NCI-H2107 treated with DMSO at 0.1 percent for 48 hours (cell line): ENCODE measurements around the gene CKS1B.
"Not testable (repeated sequence)": the region's sequence is repeated elsewhere in the genome, so short reads cannot be mapped to it uniquely, and the experiment has no call there.

Experiments used
- DNase-seq: peaks from one replicate; lab custom pipeline; 2025; ENCODE audit not compliant: unreplicated experiment; lab: John Stamatoyannopoulos, UW

CKS1B gene

DNA sequence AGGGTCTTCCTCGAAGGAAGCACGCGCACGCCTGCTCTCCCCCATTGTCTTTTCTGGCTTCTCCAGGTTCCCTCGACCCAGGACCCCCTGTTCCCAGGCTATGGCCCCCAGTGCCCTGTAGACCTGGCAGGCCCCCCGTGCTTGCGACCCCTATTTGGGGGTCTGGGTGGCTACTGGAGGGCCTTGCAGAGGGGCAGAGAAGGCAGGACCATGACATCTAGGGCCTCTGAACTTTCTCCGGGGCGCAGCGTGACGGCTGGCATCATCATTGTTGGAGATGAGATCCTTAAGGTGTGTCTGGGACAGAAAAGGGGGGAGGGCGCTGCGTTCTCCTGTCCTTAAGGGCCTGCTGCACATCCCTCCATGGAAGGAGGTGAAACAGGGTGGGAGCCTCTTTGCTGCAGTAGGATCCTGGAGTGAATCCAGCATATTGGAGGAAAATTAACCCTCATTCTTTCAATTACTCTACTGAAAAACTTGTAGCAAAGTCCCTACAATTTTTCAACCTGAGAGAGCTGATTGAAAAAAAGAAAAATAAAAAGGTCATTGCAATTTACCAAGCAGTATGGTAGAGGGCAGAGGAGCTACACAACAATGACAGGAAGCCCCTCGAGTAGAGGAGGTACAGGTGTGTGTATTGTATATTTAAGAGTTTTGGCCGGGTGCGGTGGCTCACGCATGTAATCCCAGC, 9.4 kb downstream of the CKS1B start:
- no peak for DNase-seq

GRCh38 chr1:154986736-154987135, 12.3 kb downstream of the CKS1B start:
- not testable (repeated sequence) for DNase-seq

DNA sequence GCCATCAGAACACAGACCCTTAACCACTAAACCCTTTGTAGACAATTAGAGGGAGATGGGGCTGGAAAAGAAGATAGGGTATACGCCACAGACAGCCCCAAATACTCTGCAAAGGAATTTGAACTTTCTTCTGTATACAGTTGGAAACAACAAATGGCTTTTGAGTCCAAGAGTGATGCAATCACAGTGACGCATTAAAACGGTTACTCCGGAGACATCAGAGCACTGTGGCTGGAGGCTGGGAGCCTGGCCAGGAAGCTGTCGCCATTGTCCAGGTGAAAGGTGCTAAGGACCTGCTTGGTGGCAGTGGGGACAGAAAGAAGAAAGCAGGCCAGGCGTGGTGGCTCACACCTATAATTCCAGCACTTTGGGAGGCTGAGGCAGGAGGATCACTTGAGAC, 12.8 kb downstream of the CKS1B start:
- no peak for DNase-seq

- DNase-seq, result no peak
Observed at GRCh38 chr1:154988058-154988954, 13.8 kb downstream of the CKS1B start.

GRCh38 chr1:154989195-154989860, 14.8 kb downstream of the CKS1B start:
- DNase-seq, result no peak

DNA sequence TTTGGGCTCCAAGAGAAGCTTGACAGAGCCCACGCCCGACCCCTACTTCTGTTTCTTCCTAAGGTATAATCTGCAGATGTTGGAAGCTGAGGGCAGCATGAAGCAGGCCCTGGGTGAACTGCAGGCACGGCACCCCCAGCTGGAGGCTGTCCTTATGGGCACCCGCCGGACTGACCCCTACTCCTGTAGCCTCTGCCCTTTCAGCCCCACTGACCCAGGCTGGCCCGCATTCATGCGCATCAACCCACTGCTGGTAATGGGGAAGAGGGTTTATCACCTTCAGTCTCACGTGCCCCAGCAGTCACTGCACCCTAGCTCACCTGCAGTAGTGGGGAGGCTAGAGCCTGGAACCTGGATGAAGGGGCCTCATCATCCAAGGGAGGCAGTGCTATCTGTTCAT, 15.8 kb downstream of the CKS1B start:
- DNase-seq, result no peak

DNA sequence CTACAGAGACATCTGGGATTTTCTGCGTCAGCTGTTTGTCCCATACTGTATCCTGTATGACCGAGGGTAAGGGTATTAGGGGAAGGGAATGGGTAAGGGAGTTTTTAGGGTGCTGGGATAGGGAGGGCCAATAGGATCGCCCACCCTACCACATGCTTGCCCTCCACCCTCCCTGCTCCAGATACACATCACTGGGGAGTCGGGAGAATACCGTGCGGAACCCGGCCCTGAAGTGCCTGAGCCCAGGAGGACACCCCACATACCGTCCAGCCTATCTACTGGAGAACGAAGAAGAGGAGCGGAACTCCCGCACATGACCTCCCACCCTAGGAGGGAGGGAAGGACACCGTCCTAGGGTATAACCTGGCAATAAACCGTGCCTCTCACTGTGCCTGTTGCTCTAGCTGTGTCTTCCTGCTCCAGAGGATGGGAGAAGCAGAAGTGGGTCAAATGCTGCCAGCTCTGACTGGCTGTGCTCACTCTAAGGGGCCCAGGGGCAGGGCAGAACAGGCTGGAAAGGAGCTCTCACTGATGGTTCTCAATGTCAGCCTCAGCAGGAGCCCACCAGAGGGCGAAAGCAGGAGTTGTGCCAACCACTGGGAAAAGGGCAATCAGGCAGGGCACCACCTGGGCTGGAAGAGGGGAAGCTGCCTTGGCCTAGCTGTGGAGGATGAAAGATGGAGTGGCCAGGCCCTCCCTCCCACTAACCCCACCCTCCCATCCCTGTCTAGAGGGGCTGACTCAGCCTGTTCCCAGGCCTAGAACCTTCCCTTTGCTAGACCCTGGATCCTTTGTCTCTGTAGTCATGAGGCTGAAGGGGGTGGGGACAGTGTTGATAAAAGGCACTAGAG, 18.5 kb downstream of the CKS1B start:
- DNase-seq, result no peak

- no peak for DNase-seq
Observed at GRCh38 chr1:154993572-154994268, 19.2 kb downstream of the CKS1B start, which contains the start of gene LENEP. Gene LENEP (plus strand): TSS chr1:154993586. CDS start chr1:154993608, 22 bp downstream.

DNA sequence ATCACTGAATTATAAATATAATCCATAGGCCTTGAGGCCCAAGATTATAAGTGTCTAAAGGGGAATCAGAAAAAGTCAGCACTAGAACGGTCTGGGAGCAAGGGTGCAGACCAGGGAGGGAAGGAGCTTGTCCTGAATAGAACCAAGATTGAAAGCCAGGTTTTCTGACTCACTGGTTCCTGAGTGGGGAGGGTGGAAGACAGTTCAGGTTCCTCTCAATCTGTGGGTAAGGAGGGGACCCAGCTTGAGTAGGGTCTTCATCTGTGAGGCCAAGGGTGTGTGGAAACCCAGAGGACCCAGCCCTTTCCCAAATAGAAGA, 19.7 kb downstream of the CKS1B start:
- no peak for DNase-seq

GRCh38 chr1:154994591-154994990, 20.1 kb downstream of the CKS1B start:
- no peak for DNase-seq

DNA sequence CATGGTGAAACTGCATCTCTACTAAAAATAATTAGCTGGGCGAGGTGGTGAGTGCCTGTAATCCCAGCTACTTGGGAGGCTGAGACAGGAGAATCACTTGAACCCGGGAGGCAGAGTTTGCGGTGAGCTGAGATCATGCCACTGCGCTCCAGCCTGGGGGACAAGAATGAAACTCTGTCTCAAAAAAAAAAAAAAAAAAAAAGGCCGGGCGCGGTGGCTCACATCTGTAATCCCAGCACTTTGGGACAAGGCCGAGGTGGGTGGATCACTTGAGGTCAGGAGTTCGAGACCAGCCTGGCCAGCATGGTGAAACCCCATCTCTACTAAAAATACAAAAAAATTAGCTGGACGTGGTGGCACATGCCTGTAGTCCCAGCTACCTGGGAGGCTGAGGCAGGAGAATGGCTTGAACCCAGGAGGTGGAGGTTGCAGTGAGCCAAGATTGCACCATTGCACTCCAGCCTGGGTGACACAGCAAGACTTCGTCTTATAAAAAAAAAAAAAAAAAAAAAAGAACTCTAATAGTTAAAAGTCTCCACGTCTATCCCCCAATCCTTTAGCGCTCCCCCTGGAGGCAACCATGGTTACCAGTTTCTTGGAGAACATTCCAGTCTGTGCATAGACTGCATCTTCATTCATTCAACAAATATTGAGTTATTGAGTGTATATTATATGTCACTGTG, 21.0 kb downstream of the CKS1B start:
- peak; percentile 37 for DNase-seq

DNA sequence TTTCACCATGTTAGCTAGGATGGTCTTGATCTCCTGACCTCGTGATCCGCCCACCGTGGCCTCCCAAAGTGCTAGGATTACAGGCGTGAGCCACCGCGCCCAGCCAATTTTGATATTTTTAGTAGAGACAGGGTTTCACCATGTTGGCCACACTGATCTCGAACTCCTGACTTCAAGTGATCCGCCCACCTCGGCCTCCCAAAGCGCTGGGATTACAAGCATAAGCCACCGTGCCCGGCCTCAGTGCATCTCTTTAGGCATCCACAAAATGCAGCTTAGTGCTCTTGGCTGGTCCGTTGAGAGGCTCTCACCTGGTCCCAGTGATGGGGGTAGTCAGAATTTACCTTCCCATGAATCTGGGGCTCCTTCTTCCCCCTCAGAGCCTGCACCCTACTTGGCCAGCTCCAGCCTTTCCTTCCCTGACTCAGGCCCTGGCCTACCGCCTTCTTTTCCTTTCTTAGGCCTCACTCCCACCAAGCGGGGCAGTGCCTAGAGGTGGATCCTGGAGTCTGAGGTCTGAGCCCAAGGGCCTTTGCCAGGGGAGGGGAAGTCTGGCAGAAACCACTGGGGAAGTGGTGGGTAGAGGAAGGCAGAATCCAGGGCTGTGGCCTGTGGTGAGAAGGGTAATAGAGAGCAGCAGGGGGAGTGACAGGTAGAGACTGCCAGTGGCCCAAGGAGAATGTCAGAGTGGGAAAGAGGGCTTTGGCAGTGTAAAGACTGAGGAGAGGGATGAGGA, 22.7 kb downstream of the CKS1B start:
- no peak for DNase-seq

DNA sequence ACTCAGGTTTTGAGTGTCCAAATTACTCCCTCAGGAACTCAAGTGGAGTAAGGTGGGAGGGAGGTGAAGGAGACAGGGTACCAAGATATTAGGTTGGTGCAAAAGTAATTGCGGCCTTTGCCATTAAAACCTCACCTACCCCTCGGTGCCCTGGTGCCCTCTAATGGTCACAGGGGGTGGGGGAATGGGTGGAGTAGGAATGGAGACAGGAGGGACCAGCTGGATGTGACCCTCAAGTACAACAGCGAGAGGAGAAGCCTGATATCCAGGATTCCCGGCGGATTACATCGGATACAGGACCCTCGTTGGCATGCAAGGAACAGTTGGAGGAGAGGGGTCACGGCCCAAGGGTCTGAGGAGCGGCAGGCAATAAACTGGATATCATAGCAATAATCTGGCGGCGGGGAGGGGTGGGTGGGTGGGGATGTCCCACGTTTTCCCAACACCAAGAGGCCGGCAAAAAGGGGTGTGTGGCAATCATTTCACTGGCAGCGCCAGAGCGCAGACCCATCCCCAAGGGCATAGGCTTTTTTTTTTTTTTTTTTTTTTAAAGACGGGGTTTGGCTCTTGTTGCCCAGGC, 23.8 kb downstream of the CKS1B start:
- no peak for DNase-seq

GRCh38 chr1:154998818-154999570, 24.5 kb downstream of the CKS1B start:
- peak; percentile 61 for DNase-seq

DNA sequence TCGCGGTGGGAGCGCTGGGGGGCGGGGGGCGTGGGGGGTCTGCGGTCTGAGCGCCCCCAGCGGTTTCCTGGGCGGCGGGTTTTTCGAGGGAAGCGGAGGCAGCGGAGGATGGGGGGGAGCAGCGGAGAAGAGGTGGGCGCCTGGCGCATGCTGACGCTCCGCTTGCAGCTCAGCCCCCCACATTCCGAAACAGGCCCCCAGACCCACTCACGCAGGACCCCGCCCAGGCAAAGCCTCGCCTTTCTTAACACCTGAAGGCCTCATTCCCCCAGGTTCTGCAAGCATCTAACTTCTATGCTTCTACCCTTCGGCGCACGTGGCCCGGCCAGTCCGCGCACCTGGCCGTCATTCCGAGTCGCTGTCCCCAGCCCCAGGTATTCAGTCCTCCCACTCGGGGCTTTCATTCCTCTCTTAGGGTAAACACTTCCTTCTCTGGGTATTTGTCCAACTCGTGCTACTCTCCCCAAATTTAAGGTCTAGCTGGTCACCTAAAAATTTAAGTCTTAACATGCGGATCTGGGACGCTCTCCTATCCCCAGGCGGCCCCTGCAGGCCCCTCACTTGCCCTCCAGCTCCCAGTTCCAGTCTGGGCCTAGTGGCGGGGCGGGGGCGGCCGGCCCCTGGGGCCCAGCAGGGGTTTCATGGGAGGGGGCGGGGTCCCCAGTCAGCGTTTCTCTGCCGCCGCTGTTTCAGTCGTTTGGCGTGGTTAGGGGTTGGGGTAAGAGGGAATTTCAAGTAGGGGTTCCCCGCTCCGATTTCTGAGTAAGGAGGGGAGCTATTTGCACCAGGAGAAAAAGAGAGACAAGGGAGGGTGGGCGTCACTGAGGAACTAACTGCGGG, 25.3 kb downstream of the CKS1B start:
- peak; percentile 50 for DNase-seq

DNA sequence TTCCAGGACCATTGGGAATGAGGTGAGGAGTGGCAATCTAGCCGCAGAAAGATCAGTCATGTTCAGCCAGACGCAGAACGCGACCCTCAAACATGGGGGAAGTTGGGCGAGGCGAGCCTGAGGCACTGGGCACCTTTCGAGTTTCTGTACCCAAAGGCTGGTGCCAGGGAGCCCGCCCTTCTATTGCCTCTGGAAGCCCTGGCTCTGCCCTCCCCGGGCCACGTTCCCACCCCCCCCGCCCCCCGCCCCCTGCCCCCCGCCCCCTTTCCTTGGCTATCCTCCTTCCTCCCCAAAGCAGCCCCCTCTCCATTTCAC, 25.9 kb downstream of the CKS1B start:
- DNase-seq, result no peak

GRCh38 chr1:155000726-155001424, 26.4 kb downstream of the CKS1B start:
- DNase-seq, result peak; percentile 79
